Esophagus mucosa (tissue), 1 donor: ENCODE results near the gene POLR1A. TPM values are rescaled to one million over a fixed set of nuclear protein-coding genes. Genes with fewer than 3 reads are reported as not detected.
A peak's percentile ranks its signal among the peaks of the same experiment; 100 is the strongest.

ENCODE experiments used
- ATAC-seq: fragments of 200-7000 bp; cut with Tn5 transposase; one replicate; pipeline ENCODE4 v1.9.1; 2020
- total RNA-seq: library from RNA; stranded (reverse); gene quantifications from one replicate; pipeline ENCODE4 v1.2.4, GENCODE V29; 2023
- donor health status: DM: yes; HTN: yes; CAD: no.

POLR1A gene
- total RNA-seq, 1 donor from 2014 or later = 27.5 TPM

DNA sequence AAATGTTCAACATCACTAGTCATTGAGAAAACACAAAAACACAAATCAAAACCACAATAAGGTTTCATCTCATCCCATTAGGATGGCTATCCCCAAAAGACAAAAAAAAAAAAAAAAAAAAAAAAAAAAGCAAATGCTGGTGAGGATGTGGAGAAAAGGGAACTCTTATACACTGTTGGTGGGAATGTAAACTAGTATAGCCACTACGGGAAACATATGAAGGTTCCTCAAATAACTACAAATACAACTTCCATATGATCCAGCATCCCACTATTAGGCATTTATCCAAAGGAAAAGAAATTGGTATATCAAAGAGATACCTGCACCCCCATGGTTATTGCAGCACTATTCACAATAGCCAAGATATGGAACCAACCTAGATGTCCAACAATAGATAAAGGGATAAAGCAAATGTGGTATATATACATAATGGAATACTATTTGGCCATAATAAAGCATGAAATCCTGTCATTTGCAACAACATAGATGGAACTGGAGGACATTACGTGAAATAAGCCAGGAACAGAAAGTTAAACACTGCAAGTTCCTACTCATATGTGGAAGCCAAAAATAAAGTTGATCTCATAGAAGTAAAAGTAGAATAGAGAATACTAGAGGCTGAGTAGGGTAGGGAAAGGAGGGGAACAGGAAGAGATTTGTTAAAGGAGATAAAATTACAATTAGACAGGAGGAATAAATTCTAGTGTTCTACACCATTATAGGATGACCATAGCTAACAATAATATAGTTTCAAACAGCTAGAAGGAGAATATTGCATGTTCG is 8.4 kb downstream of the POLR1A start:
- ATAC-seq = no peak

DNA sequence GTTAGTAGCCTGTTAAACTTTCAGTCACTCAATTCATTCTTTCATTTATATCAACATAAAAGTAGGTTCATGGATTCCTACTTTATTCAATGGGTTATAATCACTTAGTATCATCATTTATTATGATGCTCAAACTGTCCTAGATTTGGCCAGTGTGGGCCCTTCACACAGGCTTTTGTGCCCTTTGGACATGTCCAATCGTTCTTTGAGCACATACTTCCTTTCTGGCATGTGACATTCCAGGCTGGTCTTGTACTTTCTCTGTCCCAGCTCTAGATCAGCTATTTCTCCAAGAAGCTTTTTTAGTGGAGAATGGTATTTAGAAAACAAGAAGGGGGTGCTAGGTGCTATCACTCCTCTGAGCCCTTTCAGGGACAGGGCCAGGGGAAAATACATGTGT is 11.5 kb downstream of the POLR1A start:
- ATAC-seq = no peak

DNA sequence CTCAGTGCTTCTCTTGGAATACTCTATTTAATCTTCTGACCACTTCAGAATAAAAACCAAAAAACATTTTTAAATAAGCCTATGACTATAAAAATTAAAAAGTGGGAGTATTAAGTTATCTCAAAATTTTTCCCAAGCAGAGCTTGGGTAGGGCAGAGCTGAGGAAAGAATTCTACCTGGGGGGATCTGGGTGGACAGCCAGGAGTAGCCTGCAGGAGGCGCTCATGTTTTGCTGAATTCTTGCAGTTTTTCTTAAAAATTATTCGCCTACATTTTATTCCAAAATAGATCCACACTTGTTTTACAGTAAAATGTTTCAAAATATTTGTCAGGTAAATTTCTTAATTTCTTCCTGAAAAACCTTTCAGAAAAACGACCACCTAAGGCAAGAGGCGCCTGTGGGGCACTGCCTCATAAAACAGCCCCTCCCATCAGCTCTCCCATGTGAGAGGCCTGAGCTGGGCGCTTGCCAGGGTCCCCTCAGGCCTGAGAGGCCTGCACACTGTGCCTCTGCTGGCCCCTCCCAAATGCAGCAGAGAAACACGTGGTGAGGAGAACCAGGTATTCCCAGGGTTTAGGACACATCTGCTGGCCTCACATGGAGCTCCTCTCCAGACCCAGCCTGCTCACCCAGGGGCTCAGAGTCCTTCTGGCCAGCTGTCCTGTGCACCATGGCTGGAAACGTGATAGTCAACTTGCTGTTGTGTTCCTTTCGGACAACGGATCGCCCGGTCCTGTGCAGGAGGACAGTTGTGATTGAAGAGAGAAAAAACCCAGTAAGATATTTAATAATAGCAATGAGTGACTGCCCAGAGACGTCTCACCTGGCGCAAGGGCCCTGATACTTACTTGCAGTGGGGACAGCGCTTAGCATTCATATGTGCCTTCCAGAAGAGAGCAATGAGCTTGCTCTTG is 17.5 kb downstream of the POLR1A start:
- no peak for ATAC-seq

DNA sequence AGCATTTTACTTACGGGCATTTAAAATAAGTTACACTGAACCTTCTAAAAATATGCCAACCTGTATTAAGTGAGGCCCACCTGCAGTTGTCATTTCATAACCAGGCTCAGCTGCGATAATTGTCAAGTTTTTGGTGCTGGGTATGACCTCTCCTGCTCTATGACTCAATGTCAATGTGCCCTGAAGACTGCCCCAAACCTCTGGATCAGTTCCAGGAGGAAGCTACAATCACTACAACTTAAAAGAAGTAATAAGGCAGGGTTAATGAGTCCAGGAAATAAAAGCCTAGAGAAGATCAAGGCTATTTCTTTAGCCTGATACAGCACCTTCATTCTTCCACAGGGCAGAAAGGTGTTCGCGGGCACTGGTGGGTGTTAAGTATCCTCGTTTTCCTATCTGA is 22.9 kb downstream of the POLR1A start:
- peak; percentile 54 for ATAC-seq

DNA sequence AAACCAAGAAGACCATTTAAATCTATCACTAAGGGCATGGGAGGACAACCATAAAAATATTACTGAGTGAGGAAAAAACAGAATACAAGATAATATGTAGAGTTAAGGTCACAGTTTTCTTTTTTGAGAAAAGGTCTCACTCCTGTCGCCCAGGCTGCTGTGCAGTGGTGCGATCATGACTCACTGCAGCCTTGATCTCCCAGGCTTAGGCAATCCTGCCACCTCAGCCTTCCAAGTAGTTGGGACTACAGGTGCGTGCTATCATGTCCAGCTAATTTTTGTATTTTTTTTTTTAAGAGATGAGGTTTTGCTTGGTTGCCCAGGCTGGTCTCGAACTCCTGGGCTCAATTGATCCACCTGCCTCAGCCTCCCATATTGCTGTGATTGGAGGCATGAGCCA is 24.0 kb downstream of the POLR1A start:
- no peak for ATAC-seq

DNA sequence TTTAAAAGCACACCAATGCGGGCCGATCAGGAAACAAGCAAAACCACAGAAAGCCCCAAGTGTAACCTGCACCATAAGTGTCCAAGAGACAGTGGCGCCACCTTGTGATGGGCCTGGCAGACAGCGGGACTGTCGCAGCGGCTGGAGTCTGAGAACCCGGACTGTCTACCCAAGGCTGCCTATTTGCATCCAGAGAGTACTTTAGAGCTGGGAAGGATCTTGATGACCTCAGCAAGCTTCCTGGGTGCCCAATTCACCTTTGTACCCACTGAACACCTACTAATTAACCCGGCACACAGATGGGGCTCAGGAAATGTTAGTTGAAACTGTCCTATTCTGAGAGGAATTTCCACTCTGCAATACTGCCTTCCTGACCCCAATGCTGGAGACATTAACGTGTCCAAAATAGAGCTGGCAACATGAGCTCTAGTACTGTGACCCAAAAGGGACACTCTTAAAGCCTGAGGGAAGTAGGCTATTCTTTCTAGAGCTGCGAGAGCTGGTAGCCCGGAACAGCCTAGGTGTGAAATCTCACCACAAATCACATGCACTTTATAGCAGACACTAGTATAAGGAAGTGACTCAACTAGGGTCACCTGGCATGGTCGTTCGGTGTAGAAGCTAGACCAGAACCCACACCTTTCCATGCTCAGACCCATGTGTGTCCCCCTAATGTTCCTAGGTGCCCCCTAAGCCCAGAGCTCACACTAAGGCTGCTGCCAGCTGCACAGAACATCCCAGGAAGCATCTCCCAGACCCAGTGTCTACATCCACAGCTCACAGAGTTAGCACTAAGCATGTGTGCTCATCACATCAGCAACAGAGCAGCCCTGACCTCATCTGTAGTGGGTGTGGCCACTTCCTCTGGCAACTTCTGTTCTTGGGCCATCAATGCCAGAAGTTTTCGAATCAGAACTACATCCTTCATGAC is 25.4 kb downstream of the POLR1A start:
- ATAC-seq = peak; percentile 81

DNA sequence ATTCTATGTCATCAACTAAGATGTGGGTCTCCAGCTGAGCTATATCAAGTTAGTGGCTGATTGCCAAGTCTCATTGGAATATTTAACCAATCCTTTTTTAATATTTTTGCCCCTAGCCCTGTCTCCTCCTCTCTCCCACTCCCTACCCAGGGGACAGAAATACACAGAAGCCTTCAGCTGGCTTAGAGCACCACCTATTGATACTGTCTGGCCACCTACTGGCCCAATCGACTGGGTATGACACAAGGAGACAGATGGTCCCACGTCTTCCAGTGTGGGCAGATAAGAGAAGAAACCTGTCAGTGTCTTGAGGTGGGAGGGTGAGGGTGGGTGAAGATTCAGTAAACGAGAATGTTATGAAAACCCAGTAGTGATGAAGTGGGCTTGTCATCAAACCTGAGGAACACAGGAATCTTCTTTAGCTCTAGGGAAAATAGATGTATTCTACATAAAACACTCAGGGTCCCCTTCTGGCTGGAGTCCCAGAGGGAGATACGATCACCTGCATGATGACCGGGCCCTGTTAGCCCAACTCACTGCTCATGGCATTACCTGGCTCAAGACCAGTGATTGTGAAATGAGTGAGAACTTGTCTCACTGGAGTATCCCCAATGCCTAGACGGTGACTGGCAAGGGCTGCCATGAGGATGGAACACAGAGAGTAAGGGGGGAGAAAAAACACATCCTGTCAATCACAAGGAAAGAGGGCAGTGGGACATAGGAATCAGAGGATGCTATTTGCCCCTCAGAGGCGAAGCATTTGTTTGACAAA is 26.7 kb downstream of the POLR1A start:
- no peak for ATAC-seq

DNA sequence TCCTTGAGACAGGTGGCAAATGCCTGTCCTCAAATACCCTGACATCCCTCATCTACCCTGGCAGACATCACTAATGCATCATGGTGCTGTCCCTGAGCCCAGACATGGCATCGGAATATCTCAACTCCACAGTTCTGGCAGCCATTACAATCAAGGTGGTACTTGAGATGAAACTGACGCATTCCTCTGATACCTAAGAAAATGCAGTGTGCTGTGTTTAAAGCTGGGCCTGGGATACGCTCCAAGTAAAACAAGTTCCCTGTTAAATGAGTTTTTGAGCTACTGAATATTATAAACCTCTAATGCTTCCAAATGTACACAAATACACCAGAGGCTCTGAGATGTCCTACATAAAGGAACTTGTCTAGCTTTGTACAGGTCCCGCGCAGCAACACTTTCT is 29.8 kb downstream of the POLR1A start:
- no peak for ATAC-seq

DNA sequence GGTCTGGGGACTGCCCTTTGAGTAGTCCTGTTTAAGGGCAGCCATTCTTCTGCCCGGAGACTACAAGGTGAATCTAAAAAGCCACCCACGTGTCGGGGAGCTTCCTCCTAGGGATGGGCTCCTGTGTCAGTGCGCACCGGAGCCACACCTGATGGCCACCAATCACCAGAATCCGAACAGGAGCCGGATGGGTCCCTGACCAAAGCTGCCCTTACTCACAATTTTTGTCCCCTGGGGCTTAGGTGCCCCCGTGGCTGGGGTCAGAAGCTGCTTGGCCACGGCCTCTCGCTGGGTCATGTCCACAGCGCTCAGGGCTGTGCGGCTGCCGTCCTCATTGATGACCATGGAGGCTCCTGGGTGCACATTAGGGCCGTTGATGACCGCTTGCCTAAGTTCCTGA is 30.9 kb downstream of the POLR1A start:
- no peak for ATAC-seq

DNA sequence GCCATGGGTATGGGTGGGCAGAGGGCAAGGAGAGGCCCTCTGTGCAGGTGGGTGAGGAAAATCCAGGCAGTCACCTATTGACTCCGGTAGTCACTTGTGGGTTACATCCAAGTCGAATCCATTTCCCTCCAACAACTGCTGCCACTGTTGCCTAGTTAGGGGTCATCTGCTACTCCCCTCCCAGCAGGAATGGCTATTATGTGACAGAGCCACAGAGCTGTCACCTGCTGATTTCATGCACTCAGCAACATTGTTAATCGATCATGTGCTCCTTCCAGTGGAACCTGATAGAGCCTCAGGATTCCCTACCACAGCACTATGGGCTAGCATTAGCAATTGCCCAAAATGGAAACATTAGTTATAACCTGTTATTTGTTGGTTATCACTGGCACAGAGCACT is 31.4 kb downstream of the POLR1A start:
- no peak for ATAC-seq

DNA sequence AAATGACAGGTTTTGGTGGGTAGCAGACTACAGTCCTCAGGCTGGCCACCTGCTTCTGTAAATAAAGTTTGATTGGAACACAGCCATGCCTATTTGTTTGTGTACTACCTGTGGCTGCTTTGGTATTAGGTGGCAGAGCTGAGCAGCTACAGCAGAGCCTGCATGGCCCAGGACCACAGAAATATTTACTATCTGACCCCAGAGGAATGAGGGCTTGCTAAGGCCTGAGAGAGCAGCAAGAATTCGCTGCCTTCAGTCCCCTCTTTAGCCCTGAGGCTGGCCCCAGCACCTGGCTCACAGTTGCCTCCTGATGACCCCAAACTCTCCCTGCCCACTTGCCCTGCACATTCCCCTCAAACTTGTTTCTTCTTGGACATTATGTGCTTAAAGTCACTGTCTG is 32.5 kb downstream of the POLR1A start:
- no peak for ATAC-seq

DNA sequence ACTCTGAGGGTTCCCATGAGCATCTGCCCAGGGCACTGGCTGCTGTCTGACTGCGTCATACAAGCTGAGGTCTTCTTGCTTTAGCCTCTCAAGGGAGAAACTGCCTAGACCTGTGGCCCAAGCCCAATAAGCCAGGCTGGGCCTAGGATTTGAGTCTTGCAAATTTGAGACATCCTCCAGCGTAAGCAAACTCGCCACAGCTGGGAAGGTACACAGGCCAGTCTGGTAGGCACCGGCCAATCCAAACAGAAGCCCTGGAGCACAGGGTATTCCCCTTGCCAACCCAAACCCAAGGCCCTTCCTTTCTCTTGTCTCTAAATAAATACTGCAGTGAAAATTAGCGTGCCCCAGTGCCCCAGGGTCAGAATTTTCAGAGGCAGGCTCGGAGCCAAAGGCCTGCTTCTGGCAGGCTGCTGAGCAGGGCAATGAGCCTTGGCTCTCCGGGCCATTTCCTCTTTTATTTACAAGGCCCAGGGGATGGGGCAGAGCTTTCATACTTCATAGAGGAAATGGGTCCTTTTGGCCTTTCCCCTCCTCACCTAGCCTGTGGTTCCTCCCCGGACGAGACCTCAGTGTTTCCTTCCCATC is 33.3 kb downstream of the POLR1A start:
- peak; percentile 54 for ATAC-seq

DNA sequence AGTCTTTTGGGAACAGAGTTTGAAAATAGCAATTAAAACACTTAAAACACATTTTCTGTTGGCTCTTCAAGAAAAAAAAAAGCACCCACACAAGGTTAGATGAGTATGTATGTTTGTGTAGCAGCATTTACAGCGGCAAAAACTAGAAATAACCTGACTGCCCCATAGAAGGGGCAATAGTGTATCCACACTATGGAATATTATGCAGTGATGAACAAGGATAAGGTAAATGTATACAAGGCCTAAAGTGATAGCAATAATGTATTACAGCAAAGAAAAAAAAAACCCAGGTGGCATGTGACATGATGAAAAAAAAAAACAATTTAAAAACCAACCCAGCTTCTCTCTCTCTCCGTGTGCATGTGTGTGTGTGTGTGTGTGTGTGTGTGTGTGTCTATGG is 34.8 kb downstream of the POLR1A start:
- ATAC-seq = no peak

DNA sequence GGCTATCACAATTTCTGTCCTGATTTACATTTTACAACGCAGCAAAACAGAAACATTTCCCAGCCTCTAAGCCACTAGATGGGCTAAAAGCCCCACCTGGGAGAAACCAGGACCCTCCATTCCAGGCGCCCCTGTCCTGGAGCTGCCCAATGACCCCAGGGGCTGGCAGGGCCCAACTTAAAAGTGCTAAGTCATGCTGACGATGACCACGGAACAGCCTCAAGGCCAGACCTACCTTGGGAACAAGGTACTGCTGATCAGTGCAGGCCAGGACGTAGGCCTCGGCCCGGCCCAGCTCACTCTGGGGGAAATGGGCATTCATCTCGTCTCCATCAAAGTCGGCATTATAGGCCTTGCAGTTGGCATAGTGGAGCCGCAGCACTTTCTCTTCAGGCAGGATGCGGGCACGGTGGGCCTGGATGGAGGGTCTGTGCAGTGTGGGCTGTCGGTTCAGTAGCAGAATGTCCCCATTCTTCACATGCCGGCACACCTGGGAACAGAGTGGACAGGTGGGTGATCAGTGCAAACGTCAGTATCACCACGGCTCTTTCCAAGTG is 35.8 kb downstream of the POLR1A start:
- no peak for ATAC-seq

DNA sequence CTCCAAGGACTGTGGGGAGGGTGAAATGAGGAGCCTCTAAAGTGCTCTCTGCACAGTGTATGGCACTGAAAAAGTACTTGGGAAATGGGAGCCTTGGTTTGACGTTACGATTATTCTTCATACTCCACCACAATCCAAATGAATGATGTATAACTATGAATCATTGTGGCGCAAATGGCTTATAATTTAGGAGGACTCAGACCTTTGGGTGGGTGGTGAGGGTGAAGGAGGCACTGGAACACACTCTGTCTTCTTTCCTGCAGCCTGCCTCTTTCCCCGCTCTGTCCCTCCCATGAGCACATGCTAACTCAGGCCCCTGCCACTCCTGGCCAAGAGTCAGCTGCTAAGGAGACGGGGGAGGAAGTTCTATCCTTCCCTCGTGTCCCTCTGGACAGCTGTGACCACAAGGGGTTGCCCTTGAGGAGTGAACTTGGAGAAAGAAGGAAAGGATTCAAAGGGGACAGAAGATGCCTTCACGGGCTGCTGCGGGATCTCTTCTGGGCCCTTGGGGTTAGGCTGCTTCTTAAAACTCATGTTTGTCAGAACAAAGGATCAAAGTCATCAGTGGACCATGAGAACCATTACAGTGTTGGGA is 36.5 kb downstream of the POLR1A start:
- no peak for ATAC-seq

DNA sequence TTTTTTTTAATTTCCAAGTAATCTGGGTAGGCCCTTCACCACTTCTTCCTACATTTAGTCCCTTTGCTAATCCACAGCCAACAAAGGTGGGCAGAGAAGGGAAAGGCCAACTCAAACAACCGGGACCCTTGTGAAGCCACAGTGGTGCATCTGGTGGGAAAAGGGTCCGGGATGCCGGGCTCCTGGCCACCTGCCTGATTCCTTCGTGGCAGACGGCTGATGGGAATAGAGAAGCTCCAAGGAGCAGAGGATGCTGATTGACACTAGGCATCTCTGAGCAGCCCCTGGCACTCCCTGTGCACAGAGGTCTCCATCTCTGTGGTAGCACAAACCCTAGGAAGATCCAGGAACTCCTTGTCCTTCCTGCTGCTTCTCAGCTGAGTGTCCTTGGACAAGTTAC is 37.0 kb downstream of the POLR1A start:
- ATAC-seq = no peak

DNA sequence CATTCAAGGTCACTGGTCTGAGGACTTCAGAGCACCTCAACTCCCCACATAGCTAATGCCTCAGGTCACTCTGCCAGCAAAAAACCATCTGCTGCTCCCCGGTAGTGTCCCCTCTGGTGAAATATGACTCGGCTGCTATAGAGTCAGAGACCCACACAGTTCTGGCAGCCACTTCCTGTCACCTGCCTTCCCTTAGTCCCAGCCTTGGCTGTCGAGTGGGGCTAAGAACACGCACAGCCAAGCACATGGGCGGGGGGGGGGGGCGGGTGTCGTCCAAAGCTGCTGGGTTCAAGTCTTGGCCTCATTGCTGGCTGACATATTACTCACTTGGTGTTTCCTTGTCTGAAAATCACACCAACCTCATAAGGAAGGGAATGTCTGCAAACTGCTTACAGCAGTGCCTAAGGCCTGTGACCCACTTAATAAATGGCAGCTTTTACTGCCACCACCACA is 37.5 kb downstream of the POLR1A start:
- peak; percentile 27 for ATAC-seq

DNA sequence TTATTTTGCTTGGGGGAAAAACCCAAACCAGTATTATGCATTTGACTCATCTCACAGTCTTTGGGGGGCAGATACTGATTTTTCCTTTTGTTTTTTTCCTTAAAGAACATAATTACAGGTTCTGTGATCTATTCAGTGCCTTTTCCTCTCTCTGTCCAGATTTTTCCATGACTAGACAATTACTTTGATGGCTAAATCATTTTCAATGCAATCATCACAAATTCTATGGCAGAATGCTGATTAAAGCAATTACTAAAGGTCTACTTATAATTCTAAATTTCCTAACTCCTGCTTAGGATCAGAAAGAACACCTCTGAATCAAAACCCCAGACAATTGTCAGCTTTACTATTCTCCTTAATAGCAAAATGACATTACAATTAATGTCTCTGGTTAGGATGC is 38.8 kb downstream of the POLR1A start:
- no peak for ATAC-seq

DNA sequence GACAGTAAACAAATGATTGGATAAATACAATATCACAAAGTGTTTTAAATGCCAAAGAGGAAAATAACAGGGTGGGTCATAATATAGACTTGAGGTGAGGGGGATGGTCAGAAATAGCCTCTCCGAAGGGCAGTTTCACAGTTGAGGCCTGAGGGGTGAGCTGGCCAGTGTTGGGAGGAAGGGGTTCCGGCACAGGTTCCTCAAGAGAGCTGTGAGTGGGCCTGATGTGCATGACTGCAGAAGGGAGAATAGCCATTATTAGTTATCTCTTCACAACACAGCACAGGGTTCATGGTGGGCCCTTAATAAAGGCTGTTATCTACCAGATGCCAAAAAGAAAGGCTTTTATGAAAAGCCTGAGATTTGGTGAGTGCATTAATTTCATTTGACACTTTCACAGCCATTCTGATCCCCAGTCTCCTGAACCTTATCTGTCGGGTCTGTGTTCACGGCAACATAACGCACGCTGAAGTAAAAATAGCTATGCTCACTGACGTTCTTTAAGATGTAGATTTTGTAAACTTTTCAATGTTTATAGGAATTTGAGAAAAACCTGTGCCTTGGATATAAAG is 39.6 kb downstream of the POLR1A start:
- no peak for ATAC-seq

DNA sequence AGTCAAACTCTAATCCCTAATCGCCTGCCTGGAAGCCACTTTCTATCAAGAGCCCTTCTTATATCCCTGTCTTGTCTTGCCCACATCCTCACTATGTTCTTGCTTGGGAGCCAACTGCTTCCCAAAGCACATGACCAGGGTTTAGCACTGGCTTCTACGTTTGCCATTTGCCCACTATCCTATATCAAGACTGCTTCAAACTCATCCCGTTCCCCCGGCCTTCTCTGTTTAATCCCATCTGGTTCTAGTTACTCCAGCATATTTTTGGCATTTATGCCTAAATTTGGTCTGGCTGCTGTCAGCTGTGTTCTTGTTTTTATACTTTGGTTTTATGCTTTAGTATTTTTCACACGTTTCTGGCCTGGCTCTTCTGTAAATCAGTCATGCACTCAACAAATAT is 40.2 kb downstream of the POLR1A start:
- no peak for ATAC-seq
